ACC112 (cell line): ENCODE data around the gene ERVK3-1.
"Not testable (repeated sequence)": the region's sequence is repeated elsewhere in the genome, so short reads cannot be mapped to it uniquely, and the experiment has no call there.

Source experiments
- H2AFZ ChIP-seq: fragments of 200-600 bp; sonication (generic); one replicate; pipeline ENCODE4 v1.6.0; 2017; ENCODE audit warnings: antibody characterized with exemption, low read length; ENCODE audit not compliant: unreplicated experiment
- H3K27ac ChIP-seq: fragments of 200-600 bp; sonication (generic); 2 replicates; pipeline ENCODE4 v1.5.1; 2014; ENCODE audit warnings: low read depth, mild to moderate bottlenecking, antibody characterized with exemption, low read length, moderate library complexity
- H3K27me3 ChIP-seq: fragments of 200-600 bp; sonication (generic); 2 replicates; pipeline ENCODE4 v1.6.1; 2014; ENCODE audit warnings: mild to moderate bottlenecking, antibody characterized with exemption, low read length, moderate library complexity, mixed read lengths; ENCODE audit not compliant: insufficient read depth
- H3K36me3 ChIP-seq: fragments of 200-600 bp; sonication (generic); 2 replicates; pipeline ENCODE4 v1.6.1; 2016; ENCODE audit warnings: mild to moderate bottlenecking, antibody characterized with exemption, low read length, moderate library complexity, mixed read lengths; ENCODE audit not compliant: insufficient read depth
- H3K4me1 ChIP-seq: fragments of 200-600 bp; sonication (generic); one replicate; pipeline ENCODE4 v1.6.1; 2016; ENCODE audit warnings: low read length, mixed read lengths; ENCODE audit not compliant: insufficient read depth, unreplicated experiment, control insufficient read depth
- H3K4me3 ChIP-seq: fragments of 200-600 bp; sonication (generic); 2 replicates; pipeline ENCODE4 v1.5.1; 2014; ENCODE audit warnings: mild to moderate bottlenecking, low read depth, low read length
- H3K79me2 ChIP-seq: fragments of 200-600 bp; sonication (generic); one replicate; pipeline ENCODE4 v1.6.0; 2016; ENCODE audit warnings: low read length; ENCODE audit not compliant: control insufficient read depth, unreplicated experiment, insufficient read depth

The ERVK3-1 gene

DNA sequence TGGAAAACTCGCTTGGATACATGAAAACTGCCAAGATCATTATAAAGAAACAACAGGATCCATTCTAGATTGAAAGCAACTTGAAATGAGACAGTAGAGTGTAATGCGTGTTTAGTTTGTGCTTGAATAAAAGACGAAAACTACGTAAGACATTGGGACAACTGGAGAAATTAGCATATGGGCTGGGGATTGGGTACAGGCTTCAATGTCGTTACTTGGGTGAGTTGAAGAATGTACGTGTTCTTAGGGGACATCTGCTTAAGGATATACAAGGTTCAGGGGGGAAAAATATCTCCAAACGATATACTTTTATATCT lies 471 bp upstream of the ERVK3-1 start:
- H2AFZ ChIP-seq: peak overlapping the region; percentile 81
- H3K27me3 ChIP-seq: no peaks in the 10 kb centered on the region
- H3K36me3 ChIP-seq: peaks cover 22% of the 10 kb centered on the region; the same call in 1 of the 2 replicates
- peaks cover 16% of the 10 kb centered on the region for H3K79me2 ChIP-seq
- peak overlapping the region; percentile 99 for H3K4me3 ChIP-seq
- peaks cover 4% of the 10 kb centered on the region for H3K4me1 ChIP-seq
- peak overlapping the region; percentile 63 for H3K27ac ChIP-seq

DNA sequence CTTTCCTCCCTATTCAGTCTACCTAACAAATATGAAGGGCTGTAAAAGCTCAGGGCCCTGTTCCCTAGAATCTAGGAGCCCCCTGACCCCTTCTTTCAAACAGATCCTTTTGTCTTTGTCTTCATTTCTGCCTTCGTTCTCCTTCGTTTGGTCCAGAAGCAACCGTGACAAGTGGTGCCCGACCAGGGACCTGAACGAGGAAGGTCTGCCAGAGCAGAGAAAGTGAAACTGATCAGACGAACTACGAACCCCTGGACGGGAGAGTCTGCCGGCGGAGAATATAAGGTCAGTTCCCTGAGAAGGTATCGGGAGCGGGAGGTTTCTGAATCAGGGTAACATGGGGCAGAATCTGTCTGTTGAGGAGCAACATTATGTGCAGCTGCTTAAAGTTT lies 751 bp downstream of the ERVK3-1 start:
- peak overlapping the region; percentile 99 for H3K4me3 ChIP-seq
- H3K79me2 ChIP-seq: peaks cover 16% of the 10 kb centered on the region
- peak overlapping the region; percentile 77 for H3K27ac ChIP-seq
- peaks cover 4% of the 10 kb centered on the region for H3K4me1 ChIP-seq
- peaks cover 24% of the 10 kb centered on the region; the same call in 1 of the 2 replicates for H3K36me3 ChIP-seq
- H2AFZ ChIP-seq: no peak overlapping the region
- H3K27me3 ChIP-seq: no peaks in the 10 kb centered on the region

DNA sequence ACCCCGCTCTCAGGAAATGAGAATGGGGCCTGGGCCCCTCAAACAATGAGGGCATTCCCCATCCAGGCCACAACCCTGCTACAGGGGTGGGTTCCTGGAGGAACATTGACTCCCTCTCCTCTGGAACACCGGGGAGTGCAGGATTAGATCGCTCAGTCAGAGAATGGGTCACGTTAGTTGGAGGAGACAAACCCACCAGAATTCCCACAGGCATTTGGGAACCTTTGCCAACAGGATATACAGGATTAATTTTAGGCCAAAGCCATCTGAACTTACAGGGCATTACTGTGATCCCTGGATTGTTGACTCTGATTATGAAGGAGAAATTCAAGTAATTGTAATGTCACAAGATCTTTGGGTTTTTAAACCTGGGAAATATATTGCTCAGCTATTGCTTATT lies 2.6 kb downstream of the ERVK3-1 start:
- Histone ChIP-seq H3K4me3 (no peak overlapping the region), H3K27ac (no peak overlapping the region), H3K36me3 (peaks cover 39% of the 10 kb centered on the region), H3K4me1 (peaks cover 4% of the 10 kb centered on the region), H3K27me3 (no peaks in the 10 kb centered on the region), H2AFZ (no peak overlapping the region), H3K79me2 (peaks cover 16% of the 10 kb centered on the region)

DNA sequence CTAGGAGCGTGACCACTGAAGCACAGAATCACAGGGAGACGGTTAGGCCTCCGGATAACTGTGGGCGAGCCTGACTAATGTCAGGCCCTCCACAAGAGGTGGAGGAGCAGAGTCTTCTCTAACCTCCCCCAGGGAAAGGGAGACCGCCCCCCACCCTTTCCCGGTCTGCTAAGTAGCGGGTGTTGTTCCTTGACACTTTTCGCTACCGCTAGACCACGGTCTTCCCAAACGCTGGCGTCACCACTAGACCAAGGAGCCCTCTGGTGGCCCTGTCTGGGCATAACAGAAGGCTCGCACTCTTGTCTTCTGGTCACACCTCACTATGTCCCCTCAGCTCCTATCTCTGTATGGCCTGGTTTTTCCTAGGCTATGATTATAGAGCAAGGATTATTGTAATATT lies 5.5 kb downstream of the ERVK3-1 start:
- H3K27me3 ChIP-seq, H3K27ac ChIP-seq, H3K4me3 ChIP-seq, H3K4me1 ChIP-seq, H2AFZ ChIP-seq: not testable (repeated sequence)
- H3K79me2 ChIP-seq: peaks cover 12% of the 10 kb centered on the region
- H3K36me3 ChIP-seq: peaks cover 56% of the 10 kb centered on the region

DNA sequence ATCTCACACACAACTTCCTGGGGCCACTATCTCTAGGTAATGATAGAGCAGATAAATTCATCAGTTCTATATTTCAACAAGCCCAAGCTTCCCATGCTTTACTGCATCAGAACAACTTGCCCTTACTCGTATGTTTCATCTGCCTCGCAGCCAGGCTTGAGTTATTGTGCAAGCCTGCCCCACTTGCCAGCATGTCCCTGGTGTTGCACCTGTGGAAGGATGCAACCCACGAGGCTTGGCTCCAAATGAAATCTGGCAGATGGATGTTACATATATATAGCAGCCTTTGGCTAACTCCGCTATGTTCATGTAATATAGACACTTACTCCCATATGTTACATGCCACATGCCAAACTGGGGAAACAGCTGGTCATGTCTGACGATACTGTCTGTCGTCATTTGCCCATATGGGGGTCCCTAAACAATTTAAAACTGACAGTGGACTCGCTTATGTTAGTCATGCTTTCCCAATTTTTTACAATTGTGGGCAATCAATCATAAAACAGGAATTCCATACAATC lies 6.2 kb downstream of the ERVK3-1 start:
- Histone ChIP-seq H3K79me2 (peaks cover 5% of the 10 kb centered on the region), H3K27ac (no peak overlapping the region), H3K27me3 (no peaks in the 10 kb centered on the region), H2AFZ (no peak overlapping the region), H3K4me3 (no peak overlapping the region), H3K4me1 (peaks cover 3% of the 10 kb centered on the region), H3K36me3 (peaks cover 56% of the 10 kb centered on the region)

DNA sequence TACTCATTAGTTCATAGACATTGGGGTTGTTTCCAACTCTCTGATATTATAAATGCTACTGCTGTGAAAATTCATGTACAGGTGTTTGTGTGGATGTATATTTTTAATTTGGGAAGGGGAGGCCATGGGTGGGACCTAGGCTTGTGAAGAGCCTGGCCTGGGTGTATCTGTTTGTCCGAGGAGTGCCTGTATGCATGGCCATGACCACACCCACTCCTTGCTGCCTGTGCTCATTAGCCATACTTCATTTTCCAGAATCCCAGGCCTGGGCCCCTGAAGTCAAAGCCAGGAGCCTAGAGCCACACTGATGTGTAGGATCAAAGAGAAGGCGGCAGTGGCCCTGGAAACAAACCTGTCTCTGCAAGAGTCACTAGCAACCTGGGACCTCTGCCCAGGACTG lies 10.4 kb downstream of the ERVK3-1 start:
- Histone ChIP-seq H3K27me3 (no peaks in the 10 kb centered on the region), H2AFZ (no peak overlapping the region), H3K4me1 (no peaks in the 10 kb centered on the region), H3K4me3 (no peak overlapping the region), H3K27ac (no peak overlapping the region), H3K36me3 (peaks cover 32% of the 10 kb centered on the region), H3K79me2 (no peaks in the 10 kb centered on the region)

GRCh38 chr19:58317476-58318072 lies 12.4 kb downstream of the ERVK3-1 start:
- Histone ChIP-seq H3K4me1 (no peaks in the 10 kb centered on the region), H2AFZ (no peak overlapping the region), H3K4me3 (no peak overlapping the region), H3K36me3 (peaks cover 18% of the 10 kb centered on the region), H3K79me2 (no peaks in the 10 kb centered on the region), H3K27me3 (no peaks in the 10 kb centered on the region), H3K27ac (no peak overlapping the region)

- Histone ChIP-seq H3K4me3 (no peak overlapping the region), H3K79me2 (no peaks in the 10 kb centered on the region), H3K27me3 (no peaks in the 10 kb centered on the region), H3K27ac (no peak overlapping the region), H2AFZ (no peak overlapping the region), H3K4me1 (no peaks in the 10 kb centered on the region), H3K36me3 (peaks cover 15% of the 10 kb centered on the region)
These were observed 13.1 kb downstream of the ERVK3-1 start for GRCh38 chr19:58318297-58318696.

- H3K79me2 ChIP-seq: no peaks in the 10 kb centered on the region
- H3K27me3 ChIP-seq: no peaks in the 10 kb centered on the region
- H2AFZ ChIP-seq: no peak overlapping the region
- no peak overlapping the region for H3K27ac ChIP-seq
- no peak overlapping the region for H3K4me3 ChIP-seq
- no peaks in the 10 kb centered on the region for H3K4me1 ChIP-seq
- peaks cover 9% of the 10 kb centered on the region for H3K36me3 ChIP-seq
These were observed 14.1 kb downstream of the ERVK3-1 start for GRCh38 chr19:58319241-58319640.

GRCh38 chr19:58325311-58326022 lies 20.3 kb downstream of the ERVK3-1 start:
- H3K79me2 ChIP-seq: peaks cover 32% of the 10 kb centered on the region
- H2AFZ ChIP-seq: no peak overlapping the region
- no peaks in the 10 kb centered on the region for H3K27me3 ChIP-seq
- H3K4me1 ChIP-seq: peaks cover 6% of the 10 kb centered on the region
- H3K36me3 ChIP-seq: no peaks in the 10 kb centered on the region
- H3K27ac ChIP-seq: no peak overlapping the region
- H3K4me3 ChIP-seq: peak overlapping the region; percentile 92

- H3K79me2 ChIP-seq: peaks cover 34% of the 10 kb centered on the region
- H3K27me3 ChIP-seq: no peaks in the 10 kb centered on the region
- peak overlapping the region; percentile 92 for H3K4me3 ChIP-seq
- no peak overlapping the region for H3K27ac ChIP-seq
- peaks cover 9% of the 10 kb centered on the region for H3K4me1 ChIP-seq
- H2AFZ ChIP-seq: peak overlapping the region; percentile 46
- no peaks in the 10 kb centered on the region for H3K36me3 ChIP-seq
These were observed 21.3 kb downstream of the ERVK3-1 start for GRCh38 chr19:58326501-58326913.
